Skin of body (tissue), 2 donors: ENCODE results near the gene PLK5. TPM values are rescaled to one million over a fixed set of nuclear protein-coding genes. Genes with fewer than 3 reads are reported as not detected.
"Not testable (repeated sequence)": the region's sequence is repeated elsewhere in the genome, so short reads cannot be mapped to it uniquely, and the experiment has no call there.

Experiments
- DNase-seq: peaks from one replicate; lab custom pipeline; 2025; lab: John Stamatoyannopoulos, UW
- total RNA-seq: library from RNA; depleted of rRNA; stranded (reverse); fragments of >200 nt; gene quantifications from one replicate; pipeline ENCODE4 v1.2.3, GENCODE V29; 2014

PLK5 gene
- total RNA-seq, 1 donor from 2014 or later: 0.10 TPM

DNA sequence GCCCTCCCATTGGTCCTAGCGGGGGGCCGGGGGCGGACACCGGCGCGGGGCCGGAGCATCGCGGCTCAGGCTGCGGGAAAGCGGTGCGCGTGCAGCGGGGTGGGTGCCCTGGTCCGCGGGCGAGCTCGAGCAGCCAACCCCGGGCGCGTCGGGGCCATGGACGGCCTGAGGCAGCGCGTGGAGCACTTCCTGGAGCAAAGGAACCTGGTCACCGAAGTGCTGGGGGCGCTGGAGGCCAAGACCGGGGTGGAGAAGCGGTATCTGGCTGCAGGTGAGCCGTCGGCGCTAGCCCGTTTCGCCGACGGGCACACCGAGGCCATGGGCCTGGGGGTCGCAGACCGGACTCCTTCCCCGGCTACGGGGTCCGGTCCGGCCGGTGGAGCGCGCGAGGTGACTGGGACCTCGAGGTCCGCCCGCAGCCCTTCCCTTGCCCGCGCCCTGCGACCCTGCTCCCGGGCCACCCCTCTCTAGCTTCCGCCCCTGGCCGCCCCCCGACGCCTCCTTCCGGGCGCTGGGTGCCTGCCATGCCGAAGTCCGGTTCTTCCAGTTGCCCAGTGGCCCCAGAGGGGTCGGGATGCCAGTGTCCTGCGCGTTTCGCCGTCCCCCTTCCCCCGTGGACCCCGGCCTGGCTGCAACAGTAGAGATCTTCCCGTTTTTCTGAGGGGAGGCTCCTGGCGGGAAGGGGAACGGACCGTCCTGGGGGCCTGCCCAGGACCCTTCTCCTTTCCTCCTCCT lies 32.6 kb upstream of the PLK5 start, which contains the start of gene REEP6:
REEP6 (plus strand) TSS at position 68 of the 735 bp plus-strand sequence; CDS start at position 157, 89 bp downstream.
- no peak for DNase-seq

DNA sequence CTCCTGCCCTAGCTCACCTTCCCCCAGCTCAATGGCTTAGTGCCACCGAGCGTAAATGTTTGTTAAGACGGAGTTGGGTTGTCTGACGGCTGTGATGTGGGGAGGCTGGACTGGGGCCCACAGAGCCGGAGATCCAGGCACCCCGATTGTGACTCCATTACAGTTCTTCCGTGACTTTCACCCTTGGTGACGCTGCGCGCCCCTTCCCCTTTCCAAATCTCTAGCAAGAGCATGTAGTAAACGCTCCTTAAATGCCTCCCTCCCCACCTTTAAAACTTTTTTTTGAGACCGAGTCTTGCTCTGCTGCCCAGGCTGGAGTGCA lies 32.1 kb upstream of the PLK5 start:
- no peak for DNase-seq

- DNase-seq: no peak
Measured at GRCh38 chr19:1492474-1493006, 31.3 kb upstream of the PLK5 start.

- DNase-seq: no peak
Measured at GRCh38 chr19:1494115-1494815, 29.6 kb upstream of the PLK5 start.

- DNase-seq: no peak
Measured at GRCh38 chr19:1495051-1495798, 28.7 kb upstream of the PLK5 start.

- no peak for DNase-seq
Measured at GRCh38 chr19:1495799-1496713, 27.8 kb upstream of the PLK5 start.

DNA sequence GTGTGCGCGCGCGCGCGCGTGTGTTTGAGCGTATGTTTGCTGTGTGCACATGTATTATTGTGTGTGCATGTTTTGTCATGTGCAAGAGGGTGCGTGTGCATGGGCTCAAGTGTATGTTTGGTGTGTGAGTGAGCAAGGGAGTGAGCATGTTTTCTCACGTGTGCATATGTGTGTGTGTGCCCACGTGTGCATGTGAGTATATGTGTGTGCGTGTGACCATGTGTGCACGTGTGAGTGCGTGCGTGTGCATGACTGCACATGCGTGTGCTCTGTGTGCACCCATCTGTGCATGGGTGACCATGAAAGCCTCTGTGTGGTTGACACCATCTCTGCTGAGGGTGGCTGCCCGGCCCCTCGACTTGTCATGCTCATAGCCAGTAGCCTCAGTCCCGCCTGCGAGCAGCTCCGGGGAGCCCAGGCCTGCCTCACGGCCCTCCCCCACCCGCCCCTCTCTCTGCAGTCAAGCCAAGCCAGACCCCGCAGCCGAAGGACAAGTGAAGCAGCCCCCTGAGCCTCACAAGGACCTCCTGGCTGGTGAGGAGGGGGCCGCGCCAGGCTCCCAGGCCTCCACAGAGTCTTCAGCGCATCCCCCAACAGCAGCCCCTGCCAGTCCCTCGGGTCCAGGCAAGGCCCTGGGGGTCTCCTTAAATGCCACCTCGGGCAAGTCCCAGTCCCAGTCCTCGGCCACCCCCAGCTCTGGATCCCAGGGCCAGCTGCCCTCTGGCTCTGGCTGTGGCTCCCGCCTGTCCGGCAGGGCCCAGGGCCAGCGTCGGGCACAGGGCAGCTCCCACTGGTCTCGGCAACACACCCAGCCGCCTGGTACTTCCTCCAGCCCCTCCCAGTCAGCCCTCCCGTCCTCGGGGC lies 26.9 kb upstream of the PLK5 start:
- no peak for DNase-seq

DNA sequence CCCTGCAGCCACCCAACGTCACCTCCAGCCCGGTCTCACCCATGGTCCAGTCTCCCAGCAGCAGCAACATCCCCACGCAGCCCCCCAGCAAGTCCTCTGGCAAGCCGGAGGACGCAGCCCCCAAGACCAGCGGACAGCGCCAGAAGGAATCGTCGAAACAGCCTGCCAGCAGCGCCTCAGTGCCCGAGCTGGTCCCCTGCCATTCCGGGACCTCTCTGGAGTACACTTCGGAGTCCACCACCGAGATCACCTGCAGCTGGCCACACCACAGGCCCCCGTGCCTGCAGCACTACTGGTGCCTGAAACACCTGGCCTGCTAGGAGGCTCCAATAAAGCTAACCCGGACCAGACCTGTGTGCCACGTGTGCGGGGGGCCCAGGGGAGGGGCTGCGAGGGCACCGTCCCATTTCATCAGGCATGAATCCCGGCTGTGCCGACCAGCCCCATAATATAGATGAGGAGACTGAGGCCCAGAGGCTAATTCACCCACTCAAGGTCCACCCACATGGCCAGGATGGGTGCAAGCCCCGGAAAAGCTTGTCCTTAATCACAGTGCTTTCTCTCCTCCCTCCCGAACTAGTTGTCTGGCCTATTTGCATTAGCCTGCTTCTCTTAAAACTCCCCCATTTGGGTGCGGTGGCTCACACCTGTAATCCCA lies 26.2 kb upstream of the PLK5 start:
- DNase-seq: no peak

GRCh38 chr19:1499231-1499630 lies 24.6 kb upstream of the PLK5 start:
- not testable (repeated sequence) for DNase-seq

DNA sequence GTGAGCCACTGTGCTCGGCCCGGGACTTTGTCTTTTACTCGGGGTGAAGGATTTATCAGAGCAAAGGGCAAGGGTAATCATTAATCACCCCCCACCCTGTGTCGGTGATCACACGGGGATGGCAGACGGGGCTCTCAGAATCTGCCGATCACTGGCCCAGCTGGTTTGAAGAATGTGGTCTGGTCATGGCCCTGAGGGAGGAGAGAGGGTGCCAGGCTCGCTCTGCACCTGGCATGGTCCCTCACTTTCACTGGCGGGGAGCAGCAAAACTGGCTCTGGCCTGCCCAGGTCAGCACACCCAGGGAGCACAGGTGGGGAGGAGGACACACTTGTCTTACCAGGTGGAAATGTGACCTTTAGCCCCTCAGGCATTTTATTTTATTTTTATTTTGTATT lies 22.7 kb upstream of the PLK5 start:
- no peak for DNase-seq

- no peak for DNase-seq
Measured at GRCh38 chr19:1502433-1503088, 21.3 kb upstream of the PLK5 start.

DNA sequence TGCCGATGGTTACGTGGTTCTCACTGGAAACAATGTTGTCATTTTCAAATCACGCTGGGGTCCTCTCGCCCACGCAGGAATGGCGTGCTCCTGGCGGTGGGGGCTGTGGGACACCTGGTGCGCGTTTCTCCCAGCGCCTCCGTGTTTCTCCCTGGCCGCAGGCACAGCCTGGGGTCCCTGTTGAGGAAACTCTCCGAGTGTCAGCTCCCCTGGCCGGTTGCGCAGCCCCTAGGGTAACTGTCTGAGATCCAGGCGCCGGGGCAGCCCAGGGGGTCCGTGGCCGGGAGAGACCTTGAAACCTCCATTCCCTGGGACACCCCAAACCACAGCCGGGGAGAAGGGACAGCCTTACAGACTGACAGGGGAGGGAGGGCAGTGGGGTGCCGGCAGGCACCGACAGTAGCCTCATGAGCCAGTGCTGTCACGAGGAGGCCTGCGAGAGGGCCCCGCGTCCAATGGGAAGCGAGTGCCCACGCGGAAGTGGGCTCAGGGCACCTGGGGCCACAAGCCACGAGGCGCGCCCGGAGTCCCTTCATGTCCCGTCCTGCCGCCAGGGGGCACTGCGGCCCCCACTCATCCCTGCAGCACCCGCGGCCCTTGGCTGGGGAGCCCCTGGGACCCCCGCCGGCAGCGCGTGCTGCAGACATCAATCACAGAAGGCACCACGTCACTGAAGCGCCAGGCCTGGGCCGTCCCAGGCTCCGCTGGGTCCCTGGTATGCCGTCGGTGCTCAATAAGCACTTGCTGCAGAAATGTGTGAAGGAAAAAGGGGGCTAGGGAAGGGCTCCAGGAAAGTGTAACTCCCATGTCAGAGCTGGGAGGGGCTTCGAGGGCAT lies 20.6 kb upstream of the PLK5 start:
- no peak for DNase-seq

GRCh38 chr19:1503925-1504773 lies 19.7 kb upstream of the PLK5 start:
- no peak for DNase-seq

GRCh38 chr19:1505012-1505411 lies 18.9 kb upstream of the PLK5 start:
- no peak for DNase-seq

DNA sequence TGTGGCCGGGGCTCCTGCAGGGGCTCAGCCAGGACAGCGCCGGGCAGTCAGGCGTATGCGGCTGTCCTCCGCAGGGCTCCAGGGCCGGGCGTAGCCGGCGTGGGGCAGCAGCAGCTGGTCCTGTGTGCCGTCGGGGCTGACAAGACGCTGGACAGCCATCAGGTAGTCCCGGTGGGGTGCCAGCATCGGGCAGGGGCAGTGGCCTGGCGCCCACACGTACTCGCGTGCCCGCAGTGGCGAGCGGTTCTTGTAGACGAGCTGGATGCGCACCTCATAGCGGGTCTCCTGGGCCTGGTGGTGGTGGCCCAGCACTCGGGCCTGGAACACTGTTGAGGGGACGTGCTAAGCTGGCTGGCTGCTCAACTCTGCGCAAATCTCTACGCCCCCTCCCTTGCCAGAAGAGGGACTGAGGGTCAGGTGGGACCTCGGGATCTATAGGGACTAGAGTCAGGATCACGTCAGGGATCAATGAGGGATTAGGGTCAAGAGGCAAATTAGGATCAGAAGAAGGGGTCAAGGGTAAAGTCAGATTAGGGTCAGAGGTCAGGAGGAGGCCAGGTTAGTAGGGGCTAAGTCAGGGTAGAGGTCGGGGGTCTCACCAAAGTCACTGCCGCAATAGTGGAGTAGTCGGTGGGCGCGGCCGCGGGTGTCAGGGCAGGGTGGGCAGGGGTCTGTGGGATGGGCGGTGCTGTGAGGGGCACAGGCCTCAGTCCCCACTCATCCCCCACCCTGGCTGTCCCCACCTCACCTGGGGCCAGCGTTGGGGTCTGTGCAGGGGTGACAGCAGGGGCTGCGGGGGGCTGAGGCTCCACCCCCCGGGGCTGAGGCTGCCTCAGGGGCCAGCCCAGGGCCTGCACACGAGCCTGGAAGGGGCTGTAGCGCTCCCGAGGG lies 17.6 kb upstream of the PLK5 start:
- DNase-seq: no peak

GRCh38 chr19:1507192-1507660 lies 16.7 kb upstream of the PLK5 start:
- DNase-seq: no peak
